H9 (cell line): ENCODE results near the gene OGFOD2. TPM values are rescaled to one million over a fixed set of nuclear protein-coding genes. Genes with fewer than 3 reads are reported as not detected.

Source experiments
- DNase-seq: peaks from one replicate; pipeline ENCODE4 v3.0.0-alpha.2; 2017
- H2AFZ ChIP-seq: one replicate; pipeline ENCODE4 v1.6.1; 2013; ENCODE audit warnings: mild to moderate bottlenecking, low read length, control low read depth, moderate library complexity
- H2AK5ac ChIP-seq: 2 replicates; pipeline ENCODE4 v1.6.1; 2013; ENCODE audit warnings: low read length, control low read depth, mixed read lengths; ENCODE audit not compliant: insufficient read length
- H2BK120ac ChIP-seq: one replicate; pipeline ENCODE4 v1.6.1; 2013; ENCODE audit warnings: low read depth, mild to moderate bottlenecking, low read length, control low read depth, inconsistent platforms; ENCODE audit not compliant: poor library complexity, severe bottlenecking
- H2BK12ac ChIP-seq: 2 replicates; pipeline ENCODE4 v1.6.1; 2013; ENCODE audit warnings: low read length, control low read depth, mixed read lengths, low read depth; ENCODE audit not compliant: insufficient read length
- H2BK15ac ChIP-seq: 2 replicates; pipeline ENCODE4 v1.6.1; 2013; ENCODE audit warnings: low read depth, low read length, control low read depth
- H2BK20ac ChIP-seq: one replicate; pipeline ENCODE4 v1.6.1; 2013; ENCODE audit warnings: low read depth, mild to moderate bottlenecking, low read length, control low read depth, inconsistent platforms; ENCODE audit not compliant: poor library complexity, severe bottlenecking
- H2BK5ac ChIP-seq: 2 replicates; pipeline ENCODE4 v1.6.1; 2013; ENCODE audit warnings: low read length, control low read depth, mixed read lengths; ENCODE audit not compliant: insufficient read length
- H3K14ac ChIP-seq: 2 replicates; pipeline ENCODE4 v1.6.1; 2013; ENCODE audit warnings: low read length, control low read depth; ENCODE audit not compliant: insufficient read depth
- H3K18ac ChIP-seq: 2 replicates; pipeline ENCODE4 v1.6.1; 2013; ENCODE audit warnings: low read depth, mild to moderate bottlenecking, mixed read lengths, low read length, control low read depth; ENCODE audit not compliant: insufficient read length
- H3K23ac ChIP-seq: 2 replicates; pipeline ENCODE4 v1.6.1; 2013; ENCODE audit warnings: low read length, control low read depth, mixed read lengths, low read depth; ENCODE audit not compliant: insufficient read length
- H3K23me2 ChIP-seq: 2 replicates; pipeline ENCODE4 v1.6.1; 2013; ENCODE audit warnings: low read depth, mild to moderate bottlenecking, mixed read lengths, low read length, control low read depth; ENCODE audit not compliant: insufficient read length, poor library complexity, severe bottlenecking
- H3K27ac ChIP-seq: 2 replicates; pipeline ENCODE4 v1.5.1; 2013; ENCODE audit warnings: low read length, control low read depth, mixed read lengths, low read depth; ENCODE audit not compliant: insufficient read length
- H3K27me3 ChIP-seq: 2 replicates; pipeline ENCODE4 v1.6.1; 2013; ENCODE audit warnings: low read length, control low read depth, inconsistent platforms; ENCODE audit not compliant: insufficient read depth
- H3K4ac ChIP-seq: 2 replicates; pipeline ENCODE4 v1.6.1; 2013; ENCODE audit warnings: low read depth, mild to moderate bottlenecking, control low read depth, inconsistent platforms, low read length, moderate library complexity
- H3K4me1 ChIP-seq: 2 replicates; pipeline ENCODE4 v1.6.1; 2013; ENCODE audit warnings: low read length, control low read depth, inconsistent platforms; ENCODE audit not compliant: insufficient read depth
- H3K4me2 ChIP-seq: 2 replicates; pipeline ENCODE4 v1.6.1; 2013; ENCODE audit warnings: low read length, control low read depth, mixed read lengths; ENCODE audit not compliant: insufficient read length, insufficient read depth
- H3K56ac ChIP-seq: 2 replicates; pipeline ENCODE4 v1.6.1; 2013; ENCODE audit warnings: low read depth, mild to moderate bottlenecking, mixed read lengths, low read length, control low read depth; ENCODE audit not compliant: insufficient read length
- H3K79me1 ChIP-seq: 2 replicates; pipeline ENCODE4 v1.6.1; 2013; ENCODE audit warnings: low read depth, mild to moderate bottlenecking, moderate library complexity, low read length, control low read depth, inconsistent platforms; ENCODE audit not compliant: insufficient read depth, poor library complexity, severe bottlenecking
- H3K79me2 ChIP-seq: 2 replicates; pipeline ENCODE4 v1.6.1; 2013; ENCODE audit warnings: low read length, control low read depth, inconsistent platforms; ENCODE audit not compliant: insufficient read depth
- H3K9ac ChIP-seq: 2 replicates; pipeline ENCODE4 v1.6.1; 2013; ENCODE audit warnings: low read length, control low read depth, mixed read lengths; ENCODE audit not compliant: insufficient read length; ENCODE audit errors: extremely low read depth
- H3K9me3 ChIP-seq: one replicate; pipeline ENCODE4 v1.6.1; 2013; ENCODE audit warnings: low read depth, low read length, inconsistent platforms; ENCODE audit not compliant: control insufficient read depth
- H3T11ph ChIP-seq: one replicate; pipeline ENCODE4 v1.6.1; 2013; ENCODE audit warnings: mild to moderate bottlenecking, low read length, control low read depth, inconsistent platforms
- H4K20me1 ChIP-seq: one replicate; pipeline ENCODE4 v1.6.1; 2013; ENCODE audit not compliant: control insufficient read depth, insufficient read length, insufficient read depth
- H4K5ac ChIP-seq: 2 replicates; pipeline ENCODE4 v1.6.1; 2013; ENCODE audit warnings: low read depth, mild to moderate bottlenecking, mixed read lengths, low read length, control low read depth; ENCODE audit not compliant: insufficient read length
- H4K8ac ChIP-seq: replicated peaks from 2 replicates; pipeline ENCODE4 v1.6.1; 2013; ENCODE audit warnings: low read length, control low read depth, mixed read lengths, low read depth; ENCODE audit not compliant: insufficient read length
- H4K91ac ChIP-seq: 2 replicates; pipeline ENCODE4 v1.6.1; 2013; ENCODE audit warnings: low read depth, mild to moderate bottlenecking, moderate library complexity, mixed read lengths, low read length, control low read depth; ENCODE audit not compliant: insufficient read length
- H3K27ac Mint-ChIP-seq, 3 experiments: 2 replicates in 2 of 3; 3 replicates in 1 of 3; pipeline ENCODE4 v1.8.0; 2020 to 2021; ENCODE audit warnings: mixed read lengths in 3 of 3, mild to moderate bottlenecking in 1 of 3, moderate library complexity in 1 of 3
- H3K27me3 Mint-ChIP-seq: 2 replicates; pipeline ENCODE4 v1.8.0; 2021; ENCODE audit warnings: low read depth, mild to moderate bottlenecking, moderate library complexity, mixed read lengths
- H3K36me3 Mint-ChIP-seq, 3 experiments: 2 replicates in 2 of 3; 3 replicates in 1 of 3; pipeline ENCODE4 v1.8.0; 2020 to 2021; ENCODE audit warnings: low read depth in 3 of 3, mixed read lengths in 3 of 3; ENCODE audit not compliant: insufficient read depth in 1 of 3
- H3K4me1 Mint-ChIP-seq, 2 experiments: 2 replicates each; pipeline ENCODE4 v1.8.0; 2020; ENCODE audit warnings: mixed read lengths in 2 of 2
- H3K4me3 Mint-ChIP-seq, 2 experiments: 2 replicates in 1 of 2; 3 replicates in 1 of 2; pipeline ENCODE4 v1.8.0; 2020 to 2021; ENCODE audit warnings: mild to moderate bottlenecking in 2 of 2, mixed read lengths in 2 of 2, moderate library complexity in 1 of 2
- H3K9me3 Mint-ChIP-seq, 2 experiments: 2 replicates in 1 of 2; 3 replicates in 1 of 2; pipeline ENCODE4 v1.8.0; 2020; ENCODE audit warnings: mild to moderate bottlenecking in 2 of 2, mixed read lengths in 2 of 2, moderate library complexity in 1 of 2
- CTCF ChIP-seq: fragments of 200-600 bp; sonication (generic); conservative IDR thresholded peaks from 3 replicates; pipeline ENCODE4 v1.8.0; 2021; ENCODE audit warnings: antibody characterized with exemption, mild to moderate bottlenecking
- WGBS: extraction: QIAGEN DNeasy Blood & Tissue Kit; methylation state at CpG from one replicate; pipeline ENCODE4 v1.1.7; 2013; ENCODE audit warnings: missing lambda C conversion rate, low lambda C conversion rate, mixed read lengths; ENCODE audit not compliant: insufficient read length; ENCODE audit errors: extremely low coverage; 5-methylcytosine and 5-hydroxymethylcytosine counted together
- total RNA-seq: library from RNA; stranded (reverse); gene quantifications from 2 replicates; pipeline ENCODE4 v1.2.1, GENCODE V29; 2021

OGFOD2 gene
- total RNA-seq, 1 experiment from 2014 or later: 14.7 TPM

GRCh38 chr12:122981036-122981471, 6.0 kb downstream of the OGFOD2 start:
- H3K27me3 Mint-ChIP-seq: no peaks in the 10 kb centered on the region
- Histone ChIP-seq H3K4me1 (peaks cover 8% of the 10 kb centered on the region; the same call in 1 of the 2 replicates), H3K9ac (peak overlapping the region; percentile 62), H4K91ac (no peak overlapping the region), H3K9me3 (no peaks in the 10 kb centered on the region), H4K5ac (no peak overlapping the region), H3K4ac (no peak overlapping the region), H4K20me1 (no peaks in the 10 kb centered on the region), H2BK5ac (no peak overlapping the region), H3K23ac (no peak overlapping the region), H4K8ac (no peak overlapping the region), H3K23me2 (peaks cover 12% of the 10 kb centered on the region), H2BK120ac (no peak overlapping the region), H2BK20ac (no peak overlapping the region), H3K79me1 (no peaks in the 10 kb centered on the region), H2BK15ac (no peak overlapping the region), H3K14ac (peak overlapping the region; percentile 27; the same call in 1 of the 2 replicates), H3K56ac (no peak overlapping the region), H3T11ph (no peak overlapping the region), H2AFZ (no peak overlapping the region), H3K27ac (no peak overlapping the region), H2AK5ac (no peak overlapping the region), H2BK12ac (no peak overlapping the region), H3K4me2 (peak overlapping the region; percentile 79), H3K18ac (no peak overlapping the region), H3K79me2 (no peaks in the 10 kb centered on the region), H3K27me3 (no peaks in the 10 kb centered on the region)
- TF ChIP-seq CTCF: no peak
- no peaks in the 10 kb centered on the region for H3K9me3 Mint-ChIP-seq
- peak overlapping the region; percentile 88 to 93 for H3K4me3 Mint-ChIP-seq
- peaks cover 0 to 20% (median 8%) of the 10 kb centered on the region in 3 experiments; a peak in 4 of 7 replicates for H3K36me3 Mint-ChIP-seq
- H3K4me1 Mint-ChIP-seq: peaks cover 13 to 35% of the 10 kb centered on the region in 2 experiments
- WGBS: no CpG with 5 or more reads among the region's 40 CpGs
- H3K27ac Mint-ChIP-seq: peak overlapping the region in 1 of 3 experiments; percentile 87; a peak in 2 of 7 replicates
- DNase-seq: no peak
